Measurements from ENCODE around the gene TMPRSS3.

DNA sequence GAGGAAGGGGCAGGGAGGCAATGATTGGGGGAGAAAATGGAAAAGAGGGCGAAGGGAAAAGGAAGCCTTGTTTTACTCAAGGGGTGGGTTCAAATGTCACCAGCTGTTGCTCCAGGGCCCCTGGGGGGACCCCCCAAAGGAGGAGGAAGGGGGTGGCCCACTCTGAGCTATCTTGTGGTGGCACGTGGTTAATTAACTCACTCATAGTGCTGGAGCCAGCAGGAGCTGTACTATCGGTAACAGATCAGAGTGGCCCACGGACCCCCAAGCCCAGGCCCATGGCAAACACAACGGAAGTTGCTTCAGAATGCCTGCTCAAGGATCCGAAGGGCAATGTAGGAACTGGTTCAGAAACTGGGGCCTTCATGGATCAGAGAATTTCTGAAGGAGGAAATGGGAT is 52.3 kb downstream of the TMPRSS3 start:
- TF ChIP-seq RBM22 (IDR thresholded peaks at IDR 0.05; ENCODE audit: low read depth, low read length, poor library complexity, severe bottlenecking), result no peak
- TF ChIP-seq, protein P1, sequence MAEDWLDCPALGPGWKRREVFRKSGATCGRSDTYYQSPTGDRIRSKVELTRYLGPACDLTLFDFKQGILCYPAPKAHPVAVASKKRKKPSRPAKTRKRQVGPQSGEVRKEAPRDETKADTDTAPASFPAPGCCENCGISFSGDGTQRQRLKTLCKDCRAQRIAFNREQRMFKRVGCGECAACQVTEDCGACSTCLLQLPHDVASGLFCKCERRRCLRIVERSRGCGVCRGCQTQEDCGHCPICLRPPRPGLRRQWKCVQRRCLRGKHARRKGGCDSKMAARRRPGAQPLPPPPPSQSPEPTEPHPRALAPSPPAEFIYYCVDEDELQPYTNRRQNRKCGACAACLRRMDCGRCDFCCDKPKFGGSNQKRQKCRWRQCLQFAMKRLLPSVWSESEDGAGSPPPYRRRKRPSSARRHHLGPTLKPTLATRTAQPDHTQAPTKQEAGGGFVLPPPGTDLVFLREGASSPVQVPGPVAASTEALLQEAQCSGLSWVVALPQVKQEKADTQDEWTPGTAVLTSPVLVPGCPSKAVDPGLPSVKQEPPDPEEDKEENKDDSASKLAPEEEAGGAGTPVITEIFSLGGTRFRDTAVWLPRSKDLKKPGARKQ (CRISPR knock-in tag; IDR thresholded peaks at IDR 0.05), result no peak
- no peak for TF ChIP-seq MAFK (IDR thresholded peaks at IDR 0.05; ENCODE audit: low read length)
- TF ChIP-seq XRCC5 (IDR thresholded peaks at IDR 0.05; ENCODE audit: low read depth, low read length), result no peak
- no peak for TF ChIP-seq GABPB1 (CRISPR knock-in tag; IDR thresholded peaks at IDR 0.05)
- TF ChIP-seq, protein P2, sequence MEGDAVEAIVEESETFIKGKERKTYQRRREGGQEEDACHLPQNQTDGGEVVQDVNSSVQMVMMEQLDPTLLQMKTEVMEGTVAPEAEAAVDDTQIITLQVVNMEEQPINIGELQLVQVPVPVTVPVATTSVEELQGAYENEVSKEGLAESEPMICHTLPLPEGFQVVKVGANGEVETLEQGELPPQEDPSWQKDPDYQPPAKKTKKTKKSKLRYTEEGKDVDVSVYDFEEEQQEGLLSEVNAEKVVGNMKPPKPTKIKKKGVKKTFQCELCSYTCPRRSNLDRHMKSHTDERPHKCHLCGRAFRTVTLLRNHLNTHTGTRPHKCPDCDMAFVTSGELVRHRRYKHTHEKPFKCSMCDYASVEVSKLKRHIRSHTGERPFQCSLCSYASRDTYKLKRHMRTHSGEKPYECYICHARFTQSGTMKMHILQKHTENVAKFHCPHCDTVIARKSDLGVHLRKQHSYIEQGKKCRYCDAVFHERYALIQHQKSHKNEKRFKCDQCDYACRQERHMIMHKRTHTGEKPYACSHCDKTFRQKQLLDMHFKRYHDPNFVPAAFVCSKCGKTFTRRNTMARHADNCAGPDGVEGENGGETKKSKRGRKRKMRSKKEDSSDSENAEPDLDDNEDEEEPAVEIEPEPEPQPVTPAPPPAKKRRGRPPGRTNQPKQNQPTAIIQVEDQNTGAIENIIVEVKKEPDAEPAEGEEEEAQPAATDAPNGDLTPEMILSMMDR (IDR thresholded peaks at IDR 0.05 in 2 of 3, conservative IDR thresholded peaks at IDR 0.05 in 1 of 3; ENCODE audit: insufficient read depth in 2 of 3, low read depth in 1 of 3, low read length in 3 of 3), result no peak
- no peak for TF ChIP-seq BHLHE40 (IDR thresholded peaks at IDR 0.05; ENCODE audit: low read length)
- no peak for TF ChIP-seq CREM (IDR thresholded peaks at IDR 0.05; ENCODE audit: low read depth)
- TF ChIP-seq ZBTB1 (CRISPR knock-in tag; IDR thresholded peaks at IDR 0.05; ENCODE audit: borderline replicate concordance, low read depth), result no peak
- TF ChIP-seq ZNF212 (CRISPR knock-in tag; IDR thresholded peaks at IDR 0.05), result no peak
- TF ChIP-seq STAT5B (CRISPR knock-in tag; IDR thresholded peaks at IDR 0.05), result no peak
- TF ChIP-seq CHD4 (IDR thresholded peaks at IDR 0.05; ENCODE audit: insufficient read depth, insufficient replicate concordance, low read depth, low read length, poor library complexity, severe bottlenecking), result no peak
- TF ChIP-seq, protein P3, sequence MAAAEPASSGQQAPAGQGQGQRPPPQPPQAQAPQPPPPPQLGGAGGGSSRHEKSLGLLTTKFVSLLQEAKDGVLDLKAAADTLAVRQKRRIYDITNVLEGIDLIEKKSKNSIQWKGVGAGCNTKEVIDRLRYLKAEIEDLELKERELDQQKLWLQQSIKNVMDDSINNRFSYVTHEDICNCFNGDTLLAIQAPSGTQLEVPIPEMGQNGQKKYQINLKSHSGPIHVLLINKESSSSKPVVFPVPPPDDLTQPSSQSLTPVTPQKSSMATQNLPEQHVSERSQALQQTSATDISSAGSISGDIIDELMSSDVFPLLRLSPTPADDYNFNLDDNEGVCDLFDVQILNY (CRISPR knock-in tag; IDR thresholded peaks at IDR 0.05), result no peak
- TF ChIP-seq NCOA1 (IDR thresholded peaks at IDR 0.05; ENCODE audit: low read depth), result no peak
